ENCODE measurements around the gene PRKCQ.

Gene PRKCQ

DNA sequence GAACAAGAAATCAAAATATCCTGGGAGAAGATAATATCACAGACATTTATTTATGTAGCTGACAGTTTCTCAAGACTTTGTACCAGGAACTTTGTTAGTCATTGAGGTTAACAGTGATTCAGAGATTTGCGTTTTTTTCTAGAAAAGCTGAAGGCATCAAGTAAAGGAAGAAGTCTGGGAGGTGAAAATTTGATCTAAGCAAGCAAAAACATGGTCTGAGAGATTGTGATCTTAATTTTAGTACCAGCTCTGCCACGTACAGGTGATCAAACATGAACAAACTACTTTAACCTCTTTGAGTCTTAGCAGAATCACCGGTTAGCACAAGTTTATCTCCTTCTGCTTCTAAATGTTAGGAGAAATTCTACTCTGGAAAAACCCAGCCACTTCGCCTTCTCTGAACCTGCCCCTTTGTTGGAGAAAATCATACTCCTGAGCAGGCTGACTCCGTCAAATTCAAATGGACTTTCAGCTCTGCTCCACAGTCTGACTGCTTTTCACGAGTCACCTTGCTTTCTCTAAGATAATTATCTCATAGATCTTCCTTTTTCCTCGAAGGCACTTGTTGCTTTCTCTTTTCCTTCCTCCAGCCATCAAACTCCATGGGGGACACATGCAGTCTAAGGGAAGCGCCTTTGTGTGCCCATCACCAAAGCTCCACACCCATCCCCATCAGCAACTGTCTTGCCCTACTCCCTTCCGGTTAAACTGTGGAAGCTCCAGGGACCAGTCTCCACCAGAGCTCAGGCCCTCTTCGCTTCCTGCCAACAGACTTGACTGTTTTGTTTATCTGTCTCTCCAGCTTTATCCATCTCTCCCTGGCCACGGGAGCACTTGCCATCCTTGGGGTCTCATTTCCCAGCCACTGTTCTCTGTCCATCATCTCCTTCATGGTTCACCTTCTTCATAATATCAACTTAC lies 86.3 kb downstream of the PRKCQ start:
- Histone ChIP-seq H3K9me3 (ENCODE audit: severe bottlenecking) (no peaks in the 10 kb centered on the region), H3K4me3 (ENCODE audit: severe bottlenecking) (no peak overlapping the region), H3K27me3 (ENCODE audit: insufficient read depth, poor library complexity, severe bottlenecking) (no peaks in the 10 kb centered on the region), H3K27ac (ENCODE audit: poor library complexity, severe bottlenecking) (peak overlapping the region; percentile 71), H3K36me3 (ENCODE audit: low read depth) (no peaks in the 10 kb centered on the region), H3K4me1 (ENCODE audit: insufficient read depth, poor library complexity, severe bottlenecking) (peaks cover 27% of the 10 kb centered on the region)
- ATAC-seq (ENCODE audit: low read depth) (peak; percentile 70), DNase-seq (ENCODE audit: low spot score) (no peak)
- TF ChIP-seq, protein P1, sequence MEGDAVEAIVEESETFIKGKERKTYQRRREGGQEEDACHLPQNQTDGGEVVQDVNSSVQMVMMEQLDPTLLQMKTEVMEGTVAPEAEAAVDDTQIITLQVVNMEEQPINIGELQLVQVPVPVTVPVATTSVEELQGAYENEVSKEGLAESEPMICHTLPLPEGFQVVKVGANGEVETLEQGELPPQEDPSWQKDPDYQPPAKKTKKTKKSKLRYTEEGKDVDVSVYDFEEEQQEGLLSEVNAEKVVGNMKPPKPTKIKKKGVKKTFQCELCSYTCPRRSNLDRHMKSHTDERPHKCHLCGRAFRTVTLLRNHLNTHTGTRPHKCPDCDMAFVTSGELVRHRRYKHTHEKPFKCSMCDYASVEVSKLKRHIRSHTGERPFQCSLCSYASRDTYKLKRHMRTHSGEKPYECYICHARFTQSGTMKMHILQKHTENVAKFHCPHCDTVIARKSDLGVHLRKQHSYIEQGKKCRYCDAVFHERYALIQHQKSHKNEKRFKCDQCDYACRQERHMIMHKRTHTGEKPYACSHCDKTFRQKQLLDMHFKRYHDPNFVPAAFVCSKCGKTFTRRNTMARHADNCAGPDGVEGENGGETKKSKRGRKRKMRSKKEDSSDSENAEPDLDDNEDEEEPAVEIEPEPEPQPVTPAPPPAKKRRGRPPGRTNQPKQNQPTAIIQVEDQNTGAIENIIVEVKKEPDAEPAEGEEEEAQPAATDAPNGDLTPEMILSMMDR (IDR thresholded peaks at IDR 0.05; ENCODE audit: poor library complexity, severe bottlenecking): no peak

DNA sequence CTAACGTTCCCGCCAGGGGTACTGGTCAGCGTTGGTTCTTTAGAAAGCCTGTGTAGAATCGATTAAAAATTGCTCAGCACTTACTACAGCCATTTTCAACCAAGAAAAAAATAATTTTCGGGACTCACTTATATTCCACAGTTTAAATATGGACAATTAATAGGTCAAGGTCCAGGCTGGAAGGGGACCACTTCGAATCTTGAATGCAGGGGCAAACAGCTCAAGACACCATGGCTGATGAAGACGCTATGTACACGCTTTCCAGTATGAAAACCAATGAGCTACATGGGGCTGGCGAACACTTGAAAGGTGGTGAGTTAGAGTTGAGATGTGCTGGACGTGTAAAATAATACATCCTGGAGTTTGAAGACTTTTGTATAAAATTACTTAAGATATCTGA lies 87.2 kb downstream of the PRKCQ start:
- peak overlapping the region; percentile 71 for H3K27ac ChIP-seq (ENCODE audit: poor library complexity, severe bottlenecking)
- no peaks in the 10 kb centered on the region for H3K9me3 ChIP-seq (ENCODE audit: severe bottlenecking)
- H3K27me3 ChIP-seq (ENCODE audit: insufficient read depth, poor library complexity, severe bottlenecking): no peaks in the 10 kb centered on the region
- H3K4me1 ChIP-seq (ENCODE audit: insufficient read depth, poor library complexity, severe bottlenecking): peaks cover 26% of the 10 kb centered on the region
- TF ChIP-seq, protein P1 (IDR thresholded peaks at IDR 0.05; ENCODE audit: poor library complexity, severe bottlenecking): no peak
- no peaks in the 10 kb centered on the region for H3K36me3 ChIP-seq (ENCODE audit: low read depth)
- H3K4me3 ChIP-seq (ENCODE audit: severe bottlenecking): no peak overlapping the region
- DNase-seq (ENCODE audit: low spot score) (no peak), ATAC-seq (ENCODE audit: low read depth) (no peak)

DNA sequence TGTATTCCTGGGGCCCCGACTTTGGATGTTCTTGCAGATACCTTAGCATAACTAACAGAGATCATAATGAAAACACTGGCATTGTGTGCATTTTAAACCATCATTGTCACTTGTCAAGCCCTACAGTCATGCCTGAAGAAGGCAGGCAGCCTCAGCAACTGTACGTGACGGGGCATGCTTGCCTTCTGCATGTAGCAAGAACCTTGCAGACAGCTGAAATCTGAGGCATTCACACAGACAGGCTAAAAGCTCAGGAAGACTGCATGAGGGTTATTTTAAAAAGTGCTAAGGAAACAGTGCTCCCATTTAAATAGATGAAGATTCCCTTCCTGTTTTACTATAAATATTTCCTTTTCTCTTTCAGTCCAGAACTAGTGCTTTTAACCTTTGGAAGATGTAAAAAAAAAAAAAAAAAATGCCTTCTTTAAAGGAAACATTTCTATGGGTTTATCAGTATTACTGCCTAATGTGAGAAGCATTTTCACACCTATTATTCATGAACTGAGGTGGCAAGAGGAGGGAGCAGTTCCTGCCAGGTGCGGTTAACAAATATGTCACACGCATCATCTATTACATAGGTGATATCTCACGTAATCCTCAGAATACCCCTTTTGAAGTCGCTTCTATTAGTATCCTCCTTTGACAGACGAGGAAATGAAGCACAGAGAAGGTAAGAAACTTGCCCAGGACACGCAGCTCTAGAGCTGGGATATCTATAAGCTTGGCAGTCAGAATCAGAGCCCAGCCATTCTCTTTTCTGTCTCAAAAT lies 88.1 kb downstream of the PRKCQ start:
- peak; percentile 94 for ATAC-seq (ENCODE audit: low read depth)
- H3K4me1 ChIP-seq (ENCODE audit: insufficient read depth, poor library complexity, severe bottlenecking): peaks cover 26% of the 10 kb centered on the region
- peak; percentile 70 for DNase-seq (ENCODE audit: low spot score)
- peak overlapping the region; percentile 71 for H3K27ac ChIP-seq (ENCODE audit: poor library complexity, severe bottlenecking)
- no peaks in the 10 kb centered on the region for H3K9me3 ChIP-seq (ENCODE audit: severe bottlenecking)
- TF ChIP-seq, protein P1 (IDR thresholded peaks at IDR 0.05; ENCODE audit: poor library complexity, severe bottlenecking): no peak
- H3K4me3 ChIP-seq (ENCODE audit: severe bottlenecking): no peak overlapping the region
- no peaks in the 10 kb centered on the region for H3K27me3 ChIP-seq (ENCODE audit: insufficient read depth, poor library complexity, severe bottlenecking)
- H3K36me3 ChIP-seq (ENCODE audit: low read depth): no peaks in the 10 kb centered on the region

DNA sequence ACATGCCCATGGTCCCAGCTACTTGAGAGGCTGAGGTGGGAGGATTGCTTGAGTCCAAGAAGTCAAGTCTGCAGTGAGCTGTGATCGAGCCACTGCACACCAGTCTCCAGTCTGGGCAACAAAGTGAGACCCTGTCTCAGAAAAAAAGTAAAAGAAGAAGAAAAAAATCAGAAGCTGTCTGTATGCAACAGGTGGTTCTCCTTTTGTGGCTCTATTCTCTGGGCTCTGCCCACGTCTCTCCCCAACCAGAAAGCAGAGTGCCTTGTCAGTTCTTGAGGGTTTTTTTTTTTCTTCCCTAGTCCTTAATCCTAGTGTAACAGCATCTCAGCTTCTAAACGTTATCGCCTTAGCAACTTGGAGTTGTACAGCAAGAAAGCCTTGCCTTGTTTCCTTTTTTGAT lies 89.5 kb downstream of the PRKCQ start:
- no peak overlapping the region for H3K4me3 ChIP-seq (ENCODE audit: severe bottlenecking)

More for the DNA sequence above, 89.5 kb downstream of the PRKCQ start:
- H3K36me3 ChIP-seq (ENCODE audit: low read depth): no peaks in the 10 kb centered on the region
- no peak overlapping the region for H3K27ac ChIP-seq (ENCODE audit: poor library complexity, severe bottlenecking)
- H3K9me3 ChIP-seq (ENCODE audit: severe bottlenecking): no peaks in the 10 kb centered on the region
- DNase-seq (ENCODE audit: low spot score): no peak
- TF ChIP-seq, protein P1 (IDR thresholded peaks at IDR 0.05; ENCODE audit: poor library complexity, severe bottlenecking): no peak
- ATAC-seq (ENCODE audit: low read depth): no peak
- peaks cover 26% of the 10 kb centered on the region for H3K4me1 ChIP-seq (ENCODE audit: insufficient read depth, poor library complexity, severe bottlenecking)
- H3K27me3 ChIP-seq (ENCODE audit: insufficient read depth, poor library complexity, severe bottlenecking): no peaks in the 10 kb centered on the region
